HG03025 (cell line): ENCODE results near the gene SPINK7.

Experiments used
- ATAC-seq: cut with Tn5 transposase; IDR thresholded peaks from one replicate; pipeline ENCODE4 v1.9.1; 2021; ENCODE audit warnings: mild to moderate bottlenecking, moderate library complexity; ENCODE audit not compliant: unreplicated experiment, low FRiP score

The SPINK7 gene

DNA sequence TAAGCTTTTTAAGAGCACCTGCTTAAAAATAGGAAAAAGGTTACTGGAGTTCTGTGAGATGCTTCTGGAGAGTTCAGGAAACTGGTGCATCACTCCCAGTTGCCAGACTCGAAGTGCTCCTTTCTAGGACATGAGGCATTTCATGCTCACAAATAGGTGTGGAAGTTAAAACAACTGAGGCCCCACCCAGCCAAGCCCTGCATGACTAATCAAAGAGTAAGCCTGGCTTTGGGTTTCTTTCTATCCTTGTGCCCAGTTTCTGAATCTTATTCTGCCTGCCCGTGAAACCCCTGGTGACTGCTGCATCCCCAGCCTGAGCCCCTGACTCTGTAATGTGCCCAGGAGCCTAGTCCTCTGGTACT, 30.8 kb downstream of the SPINK7 start:
- no peak for ATAC-seq

DNA sequence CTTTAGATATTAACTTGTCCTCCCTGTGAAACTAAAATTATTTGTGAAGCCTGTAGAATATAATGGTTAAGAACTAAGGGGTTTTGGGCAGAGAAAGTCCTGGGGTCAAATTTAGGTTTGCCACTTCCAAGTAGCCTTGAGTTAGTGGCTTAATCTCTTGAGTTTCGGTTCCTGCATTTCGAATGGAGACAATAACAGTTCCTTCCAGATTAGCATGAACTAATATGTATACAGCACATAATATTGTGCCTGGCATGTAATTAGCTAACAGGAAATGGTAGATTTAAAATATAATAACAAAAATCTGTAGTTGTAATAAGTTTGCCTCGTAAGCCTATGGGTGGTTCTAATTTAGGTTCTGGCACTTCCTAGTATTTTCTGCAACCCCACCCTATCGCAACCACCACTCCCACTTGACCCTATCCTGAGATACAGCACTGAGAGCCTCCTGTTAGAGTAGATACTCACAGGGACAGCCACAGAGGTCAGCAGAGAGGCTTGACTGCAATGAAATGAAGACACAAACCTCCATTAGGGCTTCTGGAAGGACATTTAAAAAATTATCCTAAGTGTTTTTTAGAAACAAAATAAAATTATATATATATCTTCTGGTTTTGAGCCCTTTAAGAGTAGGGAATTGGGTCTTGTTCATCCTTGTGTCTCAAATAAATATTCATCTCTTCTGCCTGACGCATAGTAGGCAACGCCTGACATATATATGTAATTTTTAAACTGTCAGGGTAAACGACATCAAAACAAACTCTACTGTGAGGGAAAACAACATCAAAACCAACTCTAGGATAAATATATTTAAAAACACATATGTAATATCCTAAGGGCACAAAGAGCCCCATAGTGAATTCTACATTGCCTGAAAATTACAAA, 31.6 kb downstream of the SPINK7 start:
- ATAC-seq: no peak

DNA sequence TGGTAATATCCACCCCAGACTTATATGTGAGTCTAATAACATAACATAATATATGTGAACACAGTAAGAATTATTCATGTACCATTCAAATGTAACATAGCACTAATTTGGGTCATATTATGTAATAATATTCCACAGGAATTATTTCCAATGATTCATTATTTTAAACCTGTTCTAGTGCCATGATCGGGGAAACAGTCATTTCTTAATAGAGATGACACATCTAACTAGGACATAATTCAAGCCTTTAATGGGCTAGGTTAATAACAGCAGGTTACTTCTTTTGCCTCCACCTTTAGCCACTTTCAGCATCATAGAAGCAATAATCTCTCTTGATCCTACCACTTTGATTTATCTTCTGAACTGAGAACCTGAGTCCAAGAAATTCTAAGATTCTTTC, 35.5 kb downstream of the SPINK7 start:
- no peak for ATAC-seq

DNA sequence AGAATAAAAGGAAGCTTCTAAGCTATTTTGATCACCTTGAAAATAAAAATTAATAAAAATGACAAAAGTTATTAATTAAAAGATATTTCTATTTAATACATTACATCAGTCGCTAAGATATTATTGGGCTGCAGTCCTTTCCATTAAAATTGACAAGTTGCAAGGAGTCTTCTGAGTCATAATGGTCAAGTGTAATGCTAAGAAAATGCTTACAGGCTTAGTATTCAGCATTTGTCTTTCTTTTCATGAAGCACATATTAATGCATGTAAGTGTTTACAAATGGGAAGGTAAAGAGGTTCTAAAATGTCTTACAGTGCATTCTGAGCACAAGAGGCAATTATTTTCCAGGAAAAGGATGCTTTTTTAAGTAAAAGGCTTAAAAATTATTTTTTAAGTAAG, 40.5 kb downstream of the SPINK7 start:
- ATAC-seq: no peak

DNA sequence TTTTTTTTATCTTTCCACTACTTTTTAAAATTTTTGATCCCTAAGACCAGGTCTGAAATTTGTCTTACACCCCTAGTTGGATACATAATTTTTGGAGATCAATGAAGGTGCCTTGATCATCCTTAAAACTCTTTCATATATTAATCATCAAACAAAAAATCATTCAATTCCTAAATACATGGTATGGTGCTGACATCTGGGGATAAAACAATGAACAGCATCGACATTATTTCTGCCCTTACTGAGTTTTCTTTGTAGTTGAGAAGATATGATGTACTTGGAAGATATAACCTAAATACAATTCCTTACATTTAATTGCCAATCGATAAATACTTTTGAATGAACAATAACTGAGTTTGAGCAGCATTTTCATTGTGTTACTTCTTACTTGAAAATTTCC, 41.4 kb downstream of the SPINK7 start:
- ATAC-seq: no peak

DNA sequence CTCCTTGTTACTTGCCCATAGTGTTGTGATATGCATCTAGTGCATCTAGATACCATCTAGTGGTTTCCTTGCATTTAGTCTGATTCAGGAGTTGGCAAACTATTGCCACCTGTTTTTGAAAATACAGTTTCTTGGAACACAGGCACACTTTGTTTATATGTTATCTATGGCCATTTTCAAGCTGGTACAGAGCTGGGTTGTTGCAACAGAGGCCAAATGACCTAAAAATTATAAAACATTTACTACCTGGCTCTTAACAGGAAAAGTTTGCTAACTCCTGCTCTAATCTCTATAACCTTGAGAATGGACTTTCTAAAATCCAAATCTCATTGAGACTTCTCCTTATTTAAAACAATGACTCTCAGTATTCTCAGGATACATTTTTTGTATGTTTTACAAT, 52.1 kb downstream of the SPINK7 start:
- ATAC-seq: no peak
